T follicular helper cell (primary cell): ENCODE data around the gene STRN3.
"Not testable (repeated sequence)": the region's sequence is repeated elsewhere in the genome, so short reads cannot be mapped to it uniquely, and the experiment has no call there.

Experiments used
- DNase-seq: peaks from one replicate; pipeline ENCODE4 v3.0.0-alpha.2; 2020; ENCODE audit warnings: low read depth

The STRN3 gene

DNA sequence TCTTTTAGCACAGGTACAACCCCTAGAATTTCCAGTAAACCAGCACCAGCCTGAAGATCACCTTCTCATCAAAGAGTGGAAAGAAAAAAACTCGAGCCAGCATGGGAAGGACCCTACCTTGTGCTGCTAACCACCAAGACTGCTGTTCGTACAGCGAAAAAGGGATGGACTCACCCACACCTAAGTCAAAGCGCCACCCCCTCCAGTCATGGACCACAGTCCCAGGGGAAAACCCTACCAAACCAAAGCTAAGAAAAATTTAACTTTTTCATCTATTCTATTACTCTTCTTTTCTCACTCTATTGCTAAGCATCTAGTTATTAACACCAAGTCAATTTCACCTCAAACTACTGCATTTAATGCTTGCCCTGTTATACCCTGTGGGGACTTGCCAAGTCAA is 56.4 kb downstream of the STRN3 start:
- not testable (repeated sequence) for DNase-seq

DNA sequence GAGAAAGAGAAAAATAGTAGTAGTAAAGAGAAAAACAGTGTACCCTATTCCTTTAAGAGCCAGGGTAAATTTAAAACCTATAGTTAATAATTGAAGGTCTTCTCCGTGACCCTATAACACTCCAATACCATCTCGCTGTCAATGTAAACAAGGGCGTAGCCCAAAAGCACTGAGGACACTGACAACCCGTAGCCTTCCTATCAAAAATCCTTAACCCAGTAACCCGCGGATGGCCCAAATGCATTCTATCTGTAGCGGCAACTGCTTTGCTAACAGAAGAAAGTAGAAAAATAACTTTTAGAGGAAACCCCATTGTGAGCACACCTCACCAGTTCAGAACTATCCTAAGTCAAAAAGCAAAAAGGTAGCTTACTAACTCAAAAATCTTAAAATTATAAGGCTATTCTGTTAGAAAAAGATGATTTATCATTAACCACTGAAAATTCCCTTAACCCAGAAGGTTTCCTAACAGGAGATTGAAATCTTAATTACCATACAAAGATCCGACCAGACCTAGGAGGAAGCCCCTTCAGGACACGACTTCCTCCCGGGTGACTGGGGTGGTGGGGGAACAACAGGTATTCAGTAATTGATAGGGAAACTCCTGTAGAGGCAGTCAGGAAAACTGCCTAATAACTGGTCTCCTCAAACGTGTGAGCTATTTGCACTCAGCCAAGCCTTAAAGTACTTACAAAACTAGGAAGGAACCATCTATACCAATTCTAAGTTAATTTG is 58.6 kb downstream of the STRN3 start:
- not testable (repeated sequence) for DNase-seq

DNA sequence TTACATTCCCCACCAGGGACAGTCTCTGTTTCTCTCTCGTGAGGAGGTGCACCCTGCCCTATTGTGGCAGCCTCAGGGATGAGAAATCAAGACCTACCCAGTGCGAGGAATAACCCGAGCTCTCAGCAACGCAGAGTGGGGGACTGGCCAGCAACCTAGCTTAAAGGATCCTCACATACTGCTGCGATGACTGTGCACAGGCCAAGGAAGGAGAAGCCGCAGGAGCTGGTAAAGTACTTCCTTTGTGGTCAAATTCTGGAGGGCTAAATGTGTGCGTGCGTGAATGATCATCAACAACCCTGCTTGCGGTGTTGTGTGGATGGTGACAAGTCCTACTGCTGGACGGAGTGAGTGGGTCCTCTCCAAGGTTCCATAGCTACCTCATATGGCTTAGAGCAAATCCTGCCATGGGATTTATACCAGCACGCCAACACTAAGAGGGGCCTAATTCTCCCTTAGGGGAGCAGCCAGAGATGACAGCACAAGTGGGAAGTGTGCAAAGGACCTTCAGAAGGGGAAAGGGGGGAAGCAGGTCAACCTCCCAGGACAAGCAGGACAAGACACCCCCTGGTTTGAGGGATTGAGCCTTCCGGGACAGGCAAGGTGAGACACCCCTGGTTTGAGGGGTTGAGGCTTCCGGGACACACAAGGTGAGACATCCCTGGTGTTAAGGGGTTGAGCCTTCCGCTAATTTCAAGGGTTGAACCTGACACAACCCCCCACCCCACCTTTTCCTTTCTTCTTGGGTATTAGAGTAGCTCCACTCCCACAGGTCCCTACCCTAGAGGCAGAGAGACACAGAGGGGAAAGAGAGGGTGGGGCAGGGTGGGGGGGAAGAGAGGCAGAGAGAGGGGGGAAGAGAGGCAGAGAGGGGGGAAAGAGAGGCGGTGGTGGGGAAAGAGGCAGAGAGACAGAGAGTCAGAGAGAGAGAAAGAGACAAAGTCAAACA is 59.5 kb downstream of the STRN3 start:
- DNase-seq, result no peak

DNA sequence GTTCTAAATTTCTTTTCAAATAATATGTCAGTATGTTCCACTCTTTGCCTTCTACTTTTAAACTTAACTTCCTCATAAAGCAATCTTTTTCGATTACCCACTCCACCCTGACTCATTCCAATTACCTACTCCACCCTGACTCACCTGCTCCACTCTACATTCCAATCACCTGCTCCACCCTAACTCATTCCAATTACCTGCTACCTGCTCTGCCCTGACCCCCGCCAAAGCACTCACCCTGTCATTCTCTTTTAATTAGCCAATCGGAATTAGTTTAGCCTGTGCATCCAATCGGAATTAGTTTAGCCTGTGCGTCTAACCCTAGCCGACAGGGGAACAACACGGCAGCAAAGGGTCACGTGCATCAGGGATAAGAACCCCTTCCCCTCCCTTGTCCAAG is 60.3 kb downstream of the STRN3 start:
- DNase-seq, result not testable (repeated sequence)

DNA sequence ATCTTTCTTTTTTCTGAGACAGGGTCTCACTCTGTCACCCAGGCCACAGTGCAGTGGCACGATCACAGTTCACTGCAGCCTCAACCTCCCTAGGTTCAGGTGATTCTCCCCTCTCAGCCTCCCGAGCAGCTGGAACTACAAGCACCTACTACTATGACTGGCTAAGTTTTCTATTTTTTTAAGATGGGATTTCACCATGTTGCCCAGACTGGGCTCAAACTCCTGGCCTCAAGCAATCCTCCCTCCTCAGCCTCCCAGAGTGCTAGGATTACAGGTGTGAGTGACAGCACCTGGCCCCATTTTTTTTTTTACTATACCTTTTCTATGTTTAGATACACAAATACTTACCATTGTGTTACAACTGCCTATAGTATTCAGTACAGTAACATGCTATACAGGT is 63.6 kb downstream of the STRN3 start:
- not testable (repeated sequence) for DNase-seq

DNA sequence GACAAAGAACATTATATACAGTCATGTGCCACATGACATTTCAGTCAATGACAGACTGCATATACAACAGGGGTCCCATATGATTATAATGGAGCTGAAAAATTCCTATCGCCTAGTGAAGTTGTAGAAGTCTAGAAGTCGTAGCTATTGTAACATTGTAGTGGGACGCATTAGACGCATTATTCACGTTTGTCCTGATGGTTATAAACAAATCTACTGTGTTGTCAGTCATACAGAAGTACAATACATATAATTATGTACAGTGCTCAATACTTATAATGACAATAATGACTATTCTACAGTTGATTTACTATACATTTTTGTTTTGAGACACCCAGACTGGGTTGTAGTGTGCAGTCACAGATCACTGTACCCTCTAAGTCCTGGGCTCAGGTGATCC is 64.8 kb downstream of the STRN3 start:
- no peak for DNase-seq

DNA sequence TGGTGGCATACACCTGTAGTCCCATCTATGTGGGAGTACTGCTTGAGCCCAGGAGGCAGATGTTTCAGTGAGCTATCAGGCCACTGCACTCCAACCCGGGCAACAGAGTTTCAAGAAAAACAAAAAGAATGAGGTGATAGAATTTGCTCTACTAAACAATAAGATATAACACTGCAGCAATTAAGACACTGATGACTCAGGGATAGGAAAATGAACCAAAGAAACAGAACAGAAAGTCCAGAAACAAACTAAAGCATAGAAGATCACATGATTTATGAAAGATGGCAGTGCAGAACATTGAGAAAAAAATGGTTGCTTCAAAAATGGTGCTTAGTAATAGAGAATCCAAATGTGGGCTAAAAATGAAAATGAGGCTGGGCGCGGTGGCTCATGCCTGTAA is 66.0 kb downstream of the STRN3 start:
- DNase-seq, result no peak

DNA sequence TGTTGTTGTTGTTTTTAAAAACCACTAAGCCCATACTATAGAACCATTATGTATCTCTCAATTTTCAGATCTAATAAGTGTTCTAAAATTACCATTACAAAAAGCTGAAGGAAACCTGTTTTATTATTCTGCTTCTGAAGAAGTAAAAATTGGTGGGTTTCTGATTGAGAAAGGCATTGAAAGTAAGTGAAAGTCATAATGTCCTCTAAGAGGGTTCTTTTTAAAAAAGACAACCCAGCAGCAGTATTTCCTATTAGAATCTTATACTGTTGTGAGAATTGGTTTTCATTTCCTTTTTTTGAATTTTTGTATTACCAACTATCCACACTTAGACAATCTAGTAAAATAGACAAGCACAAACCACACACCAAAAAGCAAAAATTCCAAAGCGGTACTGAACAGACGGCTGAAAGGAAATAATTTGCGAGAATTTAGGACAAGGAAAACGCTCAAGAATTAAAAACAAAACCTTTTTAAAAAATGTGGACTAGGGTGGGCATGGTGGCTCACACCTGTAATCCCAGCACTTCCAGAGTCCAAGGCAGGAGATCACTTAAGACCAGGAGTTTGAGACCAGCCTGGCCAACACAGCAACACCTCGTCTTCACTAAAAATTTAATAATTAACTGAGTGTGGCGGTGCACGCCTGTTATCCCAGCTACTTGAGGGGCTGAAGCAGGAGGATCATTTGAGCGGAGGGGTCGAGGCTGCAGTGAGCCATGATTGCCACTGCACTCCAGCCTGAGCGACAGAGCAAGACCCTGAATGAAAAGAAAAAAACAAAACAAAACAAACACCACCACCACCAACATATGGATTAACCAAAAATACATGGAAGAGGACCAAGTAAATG is 67.4 kb downstream of the STRN3 start:
- DNase-seq, result no peak

DNA sequence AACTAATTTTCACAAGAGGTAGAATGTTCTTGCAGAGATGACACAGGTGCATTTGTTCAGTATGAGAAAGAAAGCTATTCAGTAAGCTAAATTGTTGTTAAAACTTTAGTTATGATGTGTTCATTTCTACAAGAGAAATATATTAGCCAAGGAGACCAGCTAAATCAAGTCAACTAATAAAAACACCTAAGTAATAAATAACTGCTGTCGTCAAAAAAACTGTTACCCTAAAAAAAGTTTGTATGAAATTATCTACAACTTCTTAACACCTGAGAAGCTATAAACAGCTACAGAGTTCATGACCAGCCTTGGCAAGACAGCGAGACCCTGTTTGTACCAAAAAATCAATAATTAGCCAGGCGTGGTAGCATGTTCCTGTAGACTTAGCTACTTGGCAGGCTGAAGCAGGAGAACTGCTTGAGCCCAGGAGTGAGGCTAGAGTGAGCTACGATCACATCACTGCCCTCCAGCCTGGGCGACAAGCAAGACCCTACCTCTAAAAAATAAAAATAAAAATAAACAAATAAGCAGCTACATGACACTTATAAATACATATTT is 68.3 kb downstream of the STRN3 start:
- no peak for DNase-seq

DNA sequence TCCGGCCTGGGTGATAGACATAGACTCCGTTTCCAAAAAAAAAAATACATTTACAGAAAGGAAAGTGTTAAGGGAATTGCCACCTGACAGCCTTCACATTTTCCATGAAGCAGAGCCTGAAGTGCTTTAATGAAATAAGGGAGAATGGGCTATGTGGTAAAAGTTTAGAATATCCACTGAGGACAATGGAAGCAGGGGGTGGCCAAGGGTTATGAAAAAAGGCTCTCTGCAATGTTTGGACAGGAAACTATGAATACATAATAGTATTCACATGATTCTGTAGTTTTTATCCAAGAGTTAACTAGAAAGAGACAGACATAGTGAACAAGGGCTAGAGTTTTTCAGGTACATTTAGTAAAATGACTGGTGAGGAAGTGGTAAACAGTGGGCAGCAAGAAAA is 76.5 kb downstream of the STRN3 start:
- no peak for DNase-seq

DNA sequence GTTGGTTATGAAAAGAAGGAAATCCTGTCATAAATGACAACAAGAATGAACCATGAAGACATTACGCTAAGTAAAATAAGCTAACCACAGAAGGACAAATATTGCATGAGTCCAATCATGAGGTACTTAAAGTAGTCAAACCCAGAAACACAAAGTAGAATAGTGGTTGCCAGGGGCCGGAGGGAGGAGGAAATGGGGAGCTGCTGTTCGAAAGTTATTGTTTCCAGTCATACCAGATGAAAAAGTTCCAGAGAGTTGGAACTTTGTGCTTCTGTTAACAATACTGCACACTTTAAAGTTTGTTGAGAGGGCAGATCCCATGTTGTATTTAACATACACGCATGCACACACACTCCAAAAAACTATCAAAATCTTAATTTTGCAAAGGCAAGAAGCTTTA is 82.5 kb downstream of the STRN3 start:
- no peak for DNase-seq

DNA sequence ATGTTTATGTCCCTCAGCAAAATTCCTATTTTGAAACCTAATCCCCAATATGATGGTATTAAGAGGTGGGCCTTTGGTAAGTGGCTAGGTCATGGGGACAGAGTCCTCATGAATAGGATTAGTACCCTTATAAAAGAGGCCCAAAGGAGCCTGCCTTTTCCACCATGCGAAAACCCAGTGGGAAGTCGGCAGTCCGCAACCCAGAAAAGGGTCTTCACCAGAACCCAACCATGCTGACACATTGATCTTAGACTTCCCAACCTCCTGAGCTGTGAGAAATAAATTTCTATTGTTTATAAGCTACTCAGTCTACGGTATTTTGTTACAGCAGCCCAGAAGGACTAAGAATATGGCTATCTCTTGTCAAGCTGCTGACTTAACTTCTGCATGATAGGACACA is 85.3 kb downstream of the STRN3 start:
- no peak for DNase-seq

DNA sequence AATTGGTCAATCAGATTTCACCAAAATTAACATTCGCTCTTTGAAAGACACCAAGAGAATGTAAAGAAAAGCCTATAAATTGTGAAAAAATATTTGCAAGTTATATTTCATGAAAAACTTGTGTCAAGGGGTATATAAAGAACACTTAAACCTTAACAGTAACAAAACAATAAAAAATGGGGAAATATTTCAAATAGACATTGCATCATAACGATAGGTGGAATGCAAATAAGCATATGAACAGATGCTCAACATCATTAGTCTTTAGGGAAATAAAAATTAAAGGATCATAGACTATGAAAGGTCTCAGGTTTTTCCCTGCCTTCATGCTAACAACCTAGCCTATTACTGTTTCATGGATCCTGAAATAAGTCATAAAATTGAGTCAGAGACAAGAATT is 87.6 kb downstream of the STRN3 start:
- DNase-seq, result no peak

DNA sequence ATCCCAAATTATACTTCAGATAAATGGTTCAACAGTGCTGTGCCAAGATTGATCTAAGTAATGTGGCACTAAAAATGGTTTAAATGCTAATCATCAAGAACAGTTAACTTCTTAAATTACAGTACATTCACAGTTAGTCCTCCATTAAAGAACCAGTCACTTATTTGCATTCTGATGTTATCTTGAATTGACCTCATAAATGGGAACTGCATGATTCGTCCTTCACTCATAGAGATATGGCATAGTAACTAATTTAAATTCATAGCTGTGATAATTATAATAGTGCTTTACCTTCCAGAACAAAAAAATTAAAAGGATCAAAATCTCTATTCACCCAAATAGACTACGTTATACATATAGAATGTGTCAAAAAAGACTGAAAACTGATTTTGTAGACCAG is 90.7 kb downstream of the STRN3 start:
- DNase-seq, result no peak

DNA sequence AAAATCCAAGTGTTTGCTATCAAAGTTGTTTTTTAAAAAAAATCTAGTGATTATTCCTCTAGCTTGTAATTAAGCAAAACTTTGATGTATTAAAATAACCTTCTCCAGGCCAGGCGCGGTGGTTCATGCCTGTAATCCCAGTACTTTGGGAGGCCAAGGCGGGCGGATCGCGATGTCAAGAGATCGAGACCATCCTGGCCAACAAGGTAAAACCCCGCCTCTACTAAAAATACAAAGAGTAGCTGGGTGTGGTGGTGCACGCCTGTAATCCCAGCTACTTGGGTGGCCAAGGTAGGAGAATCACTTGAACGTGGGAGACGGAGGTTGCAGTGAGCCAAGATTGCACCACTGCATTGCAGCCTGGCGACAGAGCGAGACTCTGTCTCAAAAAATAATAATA is 92.2 kb downstream of the STRN3 start:
- not testable (repeated sequence) for DNase-seq

DNA sequence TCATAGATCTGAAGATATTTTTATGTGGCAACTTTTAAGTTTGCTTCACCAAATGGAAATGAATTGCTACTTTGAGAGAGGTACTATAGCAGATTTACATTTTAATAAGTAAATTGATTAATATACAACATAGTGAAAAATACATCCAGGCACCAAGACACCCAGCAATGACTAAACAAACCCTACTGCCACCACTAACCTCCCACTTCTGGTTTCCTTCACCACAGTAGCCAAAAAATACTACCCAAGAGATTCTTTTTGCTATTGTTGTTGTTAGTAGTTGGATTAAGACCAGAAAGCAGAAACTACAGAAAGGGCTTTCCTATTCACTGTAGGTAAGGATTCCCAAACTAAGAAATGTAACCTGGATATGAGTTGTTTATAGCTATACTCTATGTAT is 97.7 kb downstream of the STRN3 start:
- no peak for DNase-seq

DNA sequence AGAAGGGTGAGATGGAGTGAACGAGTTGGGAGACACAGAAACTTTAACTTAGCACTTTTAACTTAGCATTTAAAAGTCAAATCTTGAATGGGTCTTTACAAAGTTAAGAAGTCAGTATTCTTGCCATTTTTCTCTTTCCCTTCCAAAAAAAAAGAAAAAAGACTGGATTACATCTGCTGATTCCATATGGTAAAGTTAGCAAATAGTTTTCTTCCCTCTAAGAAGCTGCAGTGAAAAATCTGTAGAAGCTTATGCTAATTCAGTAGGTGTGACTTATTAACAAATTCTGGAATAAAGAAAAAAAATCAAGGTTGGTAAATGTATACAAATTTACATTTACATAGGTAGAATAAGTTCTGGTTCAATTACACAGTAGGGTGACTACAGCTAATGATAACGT is 100.9 kb downstream of the STRN3 start:
- DNase-seq, result no peak

DNA sequence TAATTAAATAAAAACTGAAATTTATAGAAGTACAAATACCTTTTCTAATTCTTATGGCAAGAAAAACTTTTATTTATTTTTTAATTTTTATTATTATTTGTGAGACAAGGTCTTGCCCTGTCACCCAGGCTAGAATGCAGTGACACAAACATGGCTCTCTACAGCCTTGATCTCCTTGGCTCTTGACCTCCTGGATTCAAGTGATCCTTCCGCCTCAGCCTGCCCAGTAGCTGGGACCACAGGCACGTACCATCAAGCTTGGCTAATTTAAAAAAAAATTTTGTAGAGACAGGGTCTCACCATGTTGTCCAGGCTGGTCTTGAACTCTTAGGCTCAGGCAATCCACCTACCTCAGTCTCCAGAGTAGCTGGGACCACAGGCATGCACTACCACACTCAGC is 104.4 kb downstream of the STRN3 start:
- no peak for DNase-seq

DNA sequence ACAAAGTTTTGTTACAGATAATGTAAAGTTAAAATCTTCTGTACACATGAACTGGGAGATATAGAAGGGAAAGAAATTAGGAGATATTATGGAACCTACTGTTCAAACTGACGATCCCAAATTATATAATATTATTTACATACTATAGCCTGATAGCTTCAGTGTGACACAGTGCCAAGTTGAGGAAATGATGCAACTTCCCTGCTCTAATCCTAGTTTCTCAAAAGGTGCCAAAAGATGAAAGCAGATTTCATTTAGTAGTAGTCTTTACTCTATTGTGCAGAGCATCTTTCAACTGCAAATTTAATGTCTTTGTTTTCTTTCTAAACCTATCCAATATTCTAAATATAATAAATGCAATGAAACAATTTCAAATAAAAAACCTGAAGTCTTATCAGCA is 104.9 kb downstream of the STRN3 start:
- no peak for DNase-seq

DNA sequence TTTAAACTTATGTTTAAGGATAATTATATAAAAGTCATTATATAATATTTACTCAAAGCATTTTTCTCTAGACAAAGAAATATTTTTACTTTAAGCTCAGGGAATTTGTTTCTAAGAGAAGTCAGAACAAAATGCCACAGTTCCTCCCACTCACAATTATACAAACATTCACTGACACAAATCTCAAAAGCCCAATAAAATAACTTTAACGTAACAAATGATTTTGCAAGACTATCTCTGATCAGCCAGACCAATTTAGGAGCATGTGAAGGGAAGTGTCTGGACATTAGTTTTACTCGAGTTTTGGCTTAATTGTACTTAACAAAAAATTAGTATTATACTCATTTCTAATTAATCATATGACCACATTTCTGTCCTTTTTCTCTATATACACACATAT is 110.6 kb downstream of the STRN3 start:
- DNase-seq, result no peak

DNA sequence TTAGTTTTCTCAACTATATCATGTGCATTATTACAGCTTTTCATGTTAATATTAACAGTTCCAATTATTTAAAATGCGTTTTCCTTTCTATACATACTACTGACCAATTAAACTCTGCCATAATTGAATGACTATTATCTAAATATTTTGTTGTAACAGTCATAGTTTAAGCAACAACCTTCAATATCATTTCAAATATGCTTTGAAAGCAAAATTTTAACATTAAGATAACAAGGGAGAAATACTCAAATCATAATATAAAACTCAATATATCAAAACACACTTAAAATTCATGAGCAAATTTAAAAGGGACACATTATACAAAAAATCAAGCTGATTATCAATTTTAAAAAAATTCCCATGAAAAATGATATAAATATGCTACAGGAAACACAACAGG is 111.4 kb downstream of the STRN3 start:
- no peak for DNase-seq

DNA sequence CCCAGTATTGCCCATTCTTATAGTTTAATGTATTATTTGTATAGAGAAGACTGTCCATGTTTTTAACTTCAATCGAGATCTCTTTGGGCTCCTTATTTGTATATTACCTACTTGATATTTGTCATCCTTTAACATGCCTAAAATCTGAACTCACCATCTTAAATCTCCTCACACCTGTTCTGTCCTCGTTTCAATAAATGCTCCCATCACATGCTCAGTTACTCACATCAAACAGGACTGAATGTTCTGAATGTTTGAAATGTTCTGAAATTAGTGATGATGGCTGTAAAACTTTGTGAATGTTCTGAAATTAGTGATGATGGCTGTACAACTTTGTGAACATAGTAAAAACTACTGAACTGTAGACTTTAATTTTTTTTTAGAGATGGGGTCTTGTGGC is 117.4 kb downstream of the STRN3 start:
- DNase-seq, result no peak
